NCI-H2227 treated with DMSO at 0.1 percent for 48 hours (cell line): ENCODE results near the gene GNA15.

ENCODE experiments used
- DNase-seq: peaks from one replicate; lab custom pipeline; 2025; lab: John Stamatoyannopoulos, UW

Gene GNA15

DNA sequence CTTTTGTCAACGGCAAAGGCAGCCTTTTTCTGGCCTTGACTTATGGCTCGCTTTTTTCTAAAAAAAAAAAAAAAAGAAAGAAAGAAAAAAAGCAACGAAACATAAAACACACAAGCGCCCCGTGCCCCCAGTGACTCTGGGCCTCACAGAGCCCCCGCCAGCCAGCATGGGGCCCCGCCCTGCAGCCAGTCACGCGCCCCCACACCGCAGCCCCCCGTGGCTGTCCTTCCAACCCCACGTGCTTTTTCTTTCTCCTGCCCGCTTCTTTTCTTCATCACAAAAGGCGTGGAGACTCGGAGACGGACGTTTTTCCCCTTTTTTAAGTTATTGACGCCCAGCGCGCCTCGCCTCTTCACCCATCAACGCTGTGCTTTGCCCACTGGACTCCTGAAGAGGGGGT lies 14.4 kb upstream of the GNA15 start:
- DNase-seq = no peak

DNA sequence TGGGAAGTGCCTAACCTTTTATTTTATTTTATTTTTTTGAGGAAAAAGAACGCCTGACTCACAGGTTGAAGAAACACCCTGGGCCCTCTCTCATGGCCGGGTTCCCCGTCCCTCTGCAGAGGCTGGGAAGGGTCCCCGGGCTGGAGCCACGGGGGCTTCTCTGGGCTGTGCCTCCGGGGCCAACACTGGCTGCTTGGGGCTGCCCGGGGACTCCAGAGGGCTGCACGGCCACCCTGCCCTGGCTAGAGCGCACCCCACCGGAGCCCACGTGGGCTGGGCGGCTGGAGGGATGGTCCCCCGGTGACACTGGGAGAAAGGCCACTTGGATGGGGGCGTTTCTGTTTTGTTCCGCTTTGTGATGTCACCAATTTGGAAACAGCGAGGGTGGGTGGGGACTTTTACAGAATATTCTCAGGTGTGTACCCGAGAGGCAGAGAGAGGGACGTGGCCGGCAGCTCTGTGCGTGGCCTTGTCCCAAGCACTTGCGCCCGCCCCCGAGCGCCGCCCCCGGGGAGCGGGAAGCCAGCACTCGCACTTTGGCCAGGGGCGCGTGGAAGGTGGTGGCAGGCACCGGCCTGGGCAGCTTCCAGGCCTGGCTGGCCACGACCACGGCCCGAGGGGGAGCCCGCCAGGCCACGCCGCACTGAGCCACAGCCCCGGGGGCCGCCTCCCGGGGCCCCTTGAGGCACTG lies 13.9 kb upstream of the GNA15 start:
- no peak for DNase-seq

DNA sequence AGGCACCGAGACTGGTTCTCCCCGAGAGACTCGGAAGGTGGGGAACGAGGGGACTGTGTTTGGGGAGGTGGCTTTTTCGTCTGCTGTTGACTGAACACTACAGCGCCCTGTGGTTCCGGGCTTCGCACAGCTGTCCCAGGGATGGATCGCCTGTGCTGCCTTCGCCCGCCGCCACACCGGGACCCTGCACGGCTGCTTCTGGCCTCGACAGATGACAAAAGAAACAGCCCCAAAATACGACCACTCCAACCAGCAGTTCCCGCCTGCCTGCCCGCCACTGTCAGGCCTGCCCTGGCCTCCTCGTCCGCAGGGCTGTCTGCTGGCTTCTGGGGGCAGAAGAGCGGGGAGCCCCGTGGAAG lies 13.3 kb upstream of the GNA15 start:
- DNase-seq = no peak

DNA sequence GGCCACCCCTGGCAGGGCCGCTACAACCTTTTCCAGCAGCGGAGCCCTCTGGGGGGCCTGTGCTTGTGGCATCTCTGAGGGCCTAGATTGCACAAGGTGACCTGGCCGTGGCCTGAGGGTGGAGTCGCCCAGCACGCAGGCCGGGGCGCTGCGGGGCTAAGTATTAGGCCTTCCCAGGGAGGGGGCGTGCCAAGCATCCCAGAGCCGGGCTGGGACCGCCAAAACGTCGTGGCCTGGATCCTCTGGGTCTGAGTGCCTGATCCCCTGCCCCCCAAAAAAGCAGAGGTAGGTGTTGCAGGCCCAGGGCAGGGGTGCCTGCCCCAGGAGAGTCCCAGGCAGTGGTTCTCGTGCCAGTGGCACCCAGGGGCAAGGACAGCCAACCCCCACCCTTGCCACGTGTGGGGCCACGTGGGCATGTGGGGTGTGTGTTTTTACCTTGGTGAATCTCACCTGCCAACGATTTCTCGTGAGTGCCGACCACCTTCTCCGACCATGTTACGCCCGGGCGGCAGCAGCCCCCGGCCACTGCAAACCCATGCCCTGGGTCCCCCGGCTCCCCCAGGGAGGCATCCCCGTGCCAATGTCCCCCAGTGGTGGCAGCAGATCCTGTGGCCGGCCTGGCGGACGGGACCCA lies 12.6 kb upstream of the GNA15 start:
- DNase-seq = no peak

DNA sequence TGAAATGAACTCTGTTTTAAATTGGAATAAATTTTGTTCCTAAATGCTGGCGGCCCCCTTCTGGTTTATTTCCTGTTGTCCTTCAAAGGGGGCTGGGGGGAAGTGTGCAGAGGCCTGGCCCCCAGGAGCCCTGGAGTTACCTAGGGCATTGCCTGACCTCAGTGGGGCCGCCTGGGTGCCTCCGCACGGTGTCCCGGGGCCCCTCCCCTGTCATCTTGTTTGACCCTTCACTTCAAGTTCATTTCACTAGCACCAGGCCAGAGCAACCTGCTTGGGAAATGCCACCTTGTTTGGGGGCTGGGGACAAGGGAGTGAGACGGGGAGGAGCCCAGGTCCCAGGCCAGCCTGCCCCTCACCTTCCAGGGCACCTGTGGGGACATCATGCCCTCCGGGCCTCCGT lies 11.9 kb upstream of the GNA15 start:
- DNase-seq = no peak

DNA sequence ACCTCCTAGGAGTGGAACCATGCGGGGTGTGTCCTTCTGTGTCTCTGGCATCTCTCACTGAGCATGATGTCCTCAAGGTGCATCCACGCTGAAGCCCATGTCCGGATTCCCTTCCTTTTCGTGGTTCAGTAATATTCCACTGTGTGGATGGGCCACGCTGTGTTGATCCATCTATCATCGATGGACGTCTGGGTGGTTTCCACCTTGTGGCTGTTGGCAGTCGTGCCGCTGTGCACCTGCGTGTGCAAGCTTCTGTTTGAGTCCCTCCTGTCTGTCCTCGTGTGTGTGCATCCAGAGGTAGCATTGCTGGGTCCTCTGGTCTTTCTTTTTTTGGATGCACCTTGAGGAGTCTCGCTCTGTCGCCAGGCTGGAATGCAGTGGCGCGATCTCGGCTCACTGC lies 11.2 kb upstream of the GNA15 start:
- no peak for DNase-seq

DNA sequence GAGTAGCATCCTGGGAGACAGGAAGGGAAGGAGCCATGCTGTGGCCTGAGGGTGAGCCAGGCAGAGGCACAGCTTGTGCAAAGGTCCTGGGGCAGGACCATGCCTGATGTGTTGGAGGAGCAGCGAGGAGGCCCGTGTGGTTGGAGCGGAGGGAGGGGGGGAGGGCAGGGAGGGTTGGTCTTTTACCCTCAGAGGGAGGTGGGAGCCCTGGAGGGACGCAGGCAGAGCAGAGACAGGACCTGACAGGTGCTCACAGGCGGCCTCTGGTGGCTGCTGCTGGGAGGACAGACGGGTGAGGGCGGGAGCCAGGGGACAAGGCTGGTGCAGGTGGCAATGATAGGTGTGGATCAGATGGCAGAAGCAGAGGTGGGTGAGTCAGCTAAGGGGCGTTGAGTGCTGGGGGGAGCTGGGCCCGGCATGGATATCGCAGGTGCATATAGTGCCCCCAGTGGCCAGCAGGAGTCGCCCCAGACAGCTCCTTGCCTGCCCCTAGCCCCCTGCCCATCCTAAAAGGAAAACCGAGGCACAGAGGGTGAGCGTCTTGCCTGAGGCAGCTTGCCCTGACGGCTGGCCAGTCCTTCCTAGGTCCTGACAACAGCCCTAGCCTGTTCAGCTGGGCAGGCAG lies 9.8 kb upstream of the GNA15 start:
- no peak for DNase-seq

DNA sequence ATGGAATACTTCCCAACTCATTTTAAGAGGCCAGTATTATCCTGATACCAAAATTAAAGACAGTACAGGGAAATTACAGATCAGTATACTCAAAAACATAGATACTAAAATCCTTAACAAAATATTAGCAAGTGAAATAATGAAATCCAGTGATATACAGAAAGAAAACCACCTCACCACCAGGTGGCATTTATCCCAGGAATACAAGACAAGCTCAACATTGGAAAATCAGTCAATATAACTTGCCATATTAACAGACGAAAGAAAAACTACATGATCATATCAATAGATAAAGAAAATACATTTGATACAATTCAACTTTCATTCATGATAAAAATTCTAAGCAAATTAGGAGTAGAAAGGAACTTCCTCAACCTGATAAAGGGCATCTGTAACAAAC lies 6.7 kb upstream of the GNA15 start:
- no peak for DNase-seq

DNA sequence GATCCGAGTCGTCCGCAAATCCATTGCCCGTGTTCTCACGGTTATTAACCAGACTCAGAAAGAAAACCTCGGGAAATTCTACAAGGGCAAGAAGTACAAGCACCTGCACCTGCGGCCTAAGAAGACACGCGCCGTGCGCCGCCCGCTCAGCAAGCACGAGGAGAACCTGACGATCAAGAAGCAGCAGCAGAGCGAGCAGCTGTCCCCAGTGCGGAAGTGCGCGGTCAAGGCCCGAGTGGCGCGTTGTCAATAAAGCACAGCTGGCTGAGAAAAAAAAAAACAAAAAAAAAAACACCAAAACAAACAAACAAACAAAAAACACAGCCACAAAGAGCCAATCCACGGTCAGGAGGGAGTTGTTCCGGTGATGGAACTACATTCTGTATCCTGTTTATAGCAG lies 4.7 kb upstream of the GNA15 start:
- DNase-seq = no peak

DNA sequence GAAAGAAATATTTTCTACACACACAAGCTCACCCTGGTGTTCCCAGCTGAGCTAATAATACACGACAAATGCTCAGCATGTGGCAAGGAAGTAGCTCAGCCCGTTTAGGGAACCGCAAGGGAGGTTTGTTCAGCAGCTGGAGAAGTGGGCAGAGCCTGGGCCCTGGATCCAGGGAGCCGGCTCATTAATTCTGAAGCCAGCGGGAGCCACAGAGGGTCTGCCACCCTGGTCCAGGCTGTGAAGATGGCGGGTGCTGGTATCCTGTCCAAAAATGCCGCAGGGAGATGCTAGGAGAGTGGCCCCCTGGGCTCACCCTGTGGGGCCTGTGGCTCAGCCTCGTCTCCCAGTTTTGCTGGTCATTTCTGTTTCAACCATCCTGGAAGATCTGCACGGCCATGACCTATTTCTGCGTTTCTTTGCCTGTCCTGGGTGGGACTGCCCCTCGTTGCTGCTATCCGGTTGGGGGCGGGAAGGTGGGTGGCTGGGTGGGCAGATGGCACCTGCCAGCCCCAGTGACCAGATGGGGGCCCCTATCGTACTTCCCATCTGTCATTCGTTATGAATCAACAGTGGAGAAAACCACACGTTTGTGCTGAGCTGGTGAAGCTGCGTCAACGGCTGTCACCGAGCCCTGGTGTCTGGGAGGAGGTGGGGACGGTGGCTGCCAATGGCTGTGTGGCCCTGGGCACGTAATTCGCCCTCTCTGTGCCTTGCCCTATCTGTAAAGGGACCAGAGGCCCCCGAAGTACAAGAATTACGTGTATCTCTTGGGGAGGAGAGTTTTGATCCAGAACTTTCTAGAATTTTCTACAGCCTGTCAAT lies 2.7 kb upstream of the GNA15 start:
- DNase-seq = no peak

DNA sequence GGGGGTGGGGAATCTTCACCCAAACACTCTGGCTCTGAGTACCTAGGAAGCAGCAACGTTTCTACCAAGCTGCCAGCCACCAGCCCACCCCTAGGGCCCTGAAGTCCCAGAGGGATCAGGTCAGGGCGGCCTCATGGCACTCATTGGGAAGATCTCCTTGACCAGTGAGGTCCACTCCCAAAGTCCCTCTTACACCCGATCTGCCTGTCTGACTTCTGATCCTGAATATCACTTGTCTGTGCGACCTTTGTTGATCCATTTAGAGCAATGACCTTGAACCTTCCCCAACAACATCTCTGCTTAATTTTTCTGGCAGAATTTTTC lies 2.1 kb upstream of the GNA15 start:
- DNase-seq = no peak

DNA sequence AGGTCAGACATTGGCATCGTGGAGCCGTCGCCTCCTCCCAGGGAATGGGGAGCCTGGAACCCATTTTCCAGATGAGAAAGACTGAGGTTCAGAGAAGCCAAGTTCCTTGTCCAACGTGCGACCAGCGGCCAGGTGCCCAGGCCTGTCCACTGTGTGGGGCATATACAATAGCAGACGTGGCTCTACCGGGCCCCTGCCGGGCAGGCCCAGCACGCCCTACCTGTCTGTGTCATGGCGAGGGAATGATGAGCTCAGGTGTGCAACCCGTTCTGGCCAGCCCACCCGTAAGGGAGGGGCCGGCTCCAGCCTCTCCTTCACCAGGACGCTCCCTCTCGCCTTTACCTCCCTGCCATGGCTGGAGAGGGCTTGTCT lies 837 bp downstream of the GNA15 start:
- no peak for DNase-seq

DNA sequence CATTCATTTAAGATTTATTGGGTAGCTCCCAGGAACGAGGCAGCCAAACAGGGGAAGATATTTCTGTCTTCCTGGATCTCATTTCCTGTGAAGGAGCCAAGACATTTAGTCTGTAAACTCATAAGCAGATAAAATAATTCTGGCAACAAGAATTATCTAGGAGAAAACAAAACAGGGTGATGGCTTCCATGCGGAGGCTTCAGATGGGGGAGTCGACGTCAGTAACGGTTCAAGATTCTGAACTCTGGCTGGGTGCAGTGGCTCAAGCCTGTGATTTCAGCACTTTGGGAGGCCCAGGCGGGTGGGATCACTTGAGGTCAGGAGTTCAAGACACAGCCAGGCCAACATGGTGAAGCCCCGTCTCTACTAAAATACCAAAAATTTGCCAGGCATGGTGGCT lies 1.3 kb downstream of the GNA15 start:
- no peak for DNase-seq

DNA sequence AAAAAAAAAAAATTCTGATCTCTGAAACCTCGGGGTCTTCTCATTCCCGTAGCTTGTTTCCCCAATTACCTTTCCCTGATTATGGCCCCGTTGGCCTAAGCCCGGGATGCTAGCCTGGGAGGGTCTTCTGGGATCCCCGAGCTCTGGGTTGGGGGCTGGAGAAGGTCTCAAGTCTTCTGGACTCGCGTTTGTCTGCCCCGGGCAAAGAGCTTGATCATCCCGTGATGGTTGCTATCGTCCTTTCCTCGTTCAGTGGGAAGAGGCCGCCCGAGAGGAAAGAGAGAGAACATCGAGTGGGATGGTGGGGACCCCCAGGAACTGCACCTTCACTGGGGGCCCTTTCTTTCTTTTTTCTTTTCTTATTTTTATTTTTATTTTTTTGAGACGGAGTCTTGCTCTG lies 2.4 kb downstream of the GNA15 start:
- no peak for DNase-seq

DNA sequence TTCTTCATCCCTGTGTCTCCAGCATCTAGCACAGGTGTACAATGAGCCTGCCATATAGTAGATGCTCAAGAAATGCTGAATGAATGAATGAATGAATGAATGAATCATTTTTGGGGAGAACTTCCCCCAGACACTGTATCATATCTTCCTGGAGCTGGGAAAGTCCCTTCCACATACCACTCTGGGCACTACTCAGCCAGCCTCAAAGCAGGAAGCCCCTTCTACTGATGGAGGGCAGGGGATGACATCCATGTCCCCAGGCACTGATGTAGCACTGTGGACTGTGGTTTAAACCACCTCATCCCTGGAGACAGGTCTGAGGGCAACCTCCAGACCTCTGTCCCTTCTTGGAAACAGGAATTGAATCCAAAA lies 4.8 kb downstream of the GNA15 start:
- DNase-seq = no peak

DNA sequence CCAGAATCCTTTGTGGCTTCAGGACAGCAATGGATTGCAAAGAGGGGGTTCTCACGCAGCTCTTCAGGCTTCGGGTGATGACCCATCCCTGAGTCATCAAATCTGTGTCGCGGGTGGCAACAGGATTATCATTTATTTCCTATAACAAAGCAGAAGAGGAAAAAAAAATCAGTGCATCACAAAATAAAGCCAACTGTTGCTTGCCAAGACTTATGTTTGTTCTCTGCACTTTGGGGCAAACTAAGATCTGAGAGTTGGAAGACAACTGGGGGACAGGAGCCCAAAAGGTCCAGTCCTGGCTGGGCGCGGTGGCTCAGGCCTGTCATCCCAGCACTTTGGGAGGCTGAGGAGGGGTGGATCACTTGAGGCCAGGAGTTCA lies 6.4 kb downstream of the GNA15 start:
- DNase-seq = no peak

DNA sequence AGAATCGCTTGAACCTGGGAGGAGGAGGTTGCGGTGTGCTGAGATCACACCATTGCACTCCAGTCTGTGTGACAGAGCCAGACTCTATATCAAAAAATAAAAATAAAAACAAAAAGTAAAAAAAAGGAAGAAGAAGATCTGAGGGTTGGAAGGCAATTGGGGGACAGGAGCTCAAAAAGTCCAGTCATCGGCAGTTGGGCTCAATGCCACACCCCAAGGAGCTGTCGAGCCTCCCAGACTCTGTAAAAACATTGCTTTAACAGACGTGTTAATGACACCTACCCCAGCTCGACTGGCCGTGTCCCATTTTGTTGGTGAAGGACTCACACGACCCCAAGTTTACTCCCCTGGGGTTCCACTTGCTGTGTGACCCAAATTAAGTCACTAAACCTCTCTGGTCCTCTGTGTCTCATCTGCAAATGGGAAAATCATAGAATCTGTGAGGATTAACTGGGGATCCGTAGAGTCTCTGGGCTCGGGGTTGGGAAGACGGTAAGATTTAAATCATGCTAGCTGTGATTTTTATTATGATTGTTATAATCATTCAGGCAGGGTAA lies 7.0 kb downstream of the GNA15 start:
- no peak for DNase-seq

DNA sequence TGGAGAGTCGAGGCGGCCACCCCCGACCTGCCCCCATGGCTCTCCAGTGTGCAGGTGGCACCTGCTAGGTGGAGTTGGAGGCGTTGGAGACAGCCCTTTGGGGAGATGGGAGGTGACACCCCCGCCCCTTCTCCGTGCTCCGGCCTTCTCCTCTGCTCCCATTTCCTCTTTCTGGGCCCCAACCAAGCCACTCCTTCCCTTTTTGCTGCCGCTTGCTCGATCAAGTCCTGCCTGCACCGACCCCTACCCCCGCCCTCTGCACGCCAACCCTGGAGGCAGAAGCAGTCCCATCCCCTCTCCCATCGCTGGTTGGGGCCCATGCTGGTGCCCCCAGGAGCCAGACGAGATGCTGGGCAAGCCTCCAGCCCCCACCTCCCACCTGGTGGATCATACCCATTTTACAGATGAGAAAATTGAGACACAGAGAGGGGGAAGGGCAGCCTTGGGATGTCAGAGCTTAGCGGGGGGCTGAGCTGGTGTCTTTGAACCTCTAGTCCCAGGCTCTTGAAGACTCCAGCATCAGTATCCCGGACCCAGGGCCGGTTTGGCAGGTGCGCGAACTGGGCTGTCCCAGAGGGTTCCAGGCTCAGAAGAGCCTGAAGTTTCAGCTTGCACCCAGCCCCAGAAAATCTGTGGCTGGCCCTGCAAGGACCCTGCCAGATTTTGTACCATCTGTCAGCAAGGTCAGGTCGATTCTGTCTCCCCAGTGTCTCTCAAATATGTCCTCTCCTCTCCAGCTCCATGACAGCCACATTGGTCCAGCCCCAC lies 10.3 kb downstream of the GNA15 start:
- DNase-seq = no peak

DNA sequence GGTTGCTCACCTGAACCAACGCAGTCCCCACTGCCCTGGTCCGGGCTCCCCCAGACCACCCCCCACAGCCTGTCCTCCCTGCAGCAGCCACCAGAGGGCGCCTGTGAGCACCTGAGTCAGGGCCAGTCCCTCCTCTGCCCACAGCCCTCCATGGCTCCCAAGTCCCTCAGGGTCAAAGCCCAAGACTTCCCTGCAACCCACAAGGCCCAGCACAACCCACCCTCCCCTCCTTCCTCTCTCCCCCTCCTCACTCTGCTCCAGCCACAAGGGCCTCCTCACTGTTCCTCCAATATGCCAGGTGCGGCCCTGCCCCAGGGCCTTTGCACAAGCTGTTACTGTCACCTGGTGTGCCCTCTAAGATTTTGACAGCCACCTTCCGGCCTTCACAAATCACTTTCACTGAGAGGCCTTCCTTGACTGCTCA lies 10.9 kb downstream of the GNA15 start:
- DNase-seq = no peak

DNA sequence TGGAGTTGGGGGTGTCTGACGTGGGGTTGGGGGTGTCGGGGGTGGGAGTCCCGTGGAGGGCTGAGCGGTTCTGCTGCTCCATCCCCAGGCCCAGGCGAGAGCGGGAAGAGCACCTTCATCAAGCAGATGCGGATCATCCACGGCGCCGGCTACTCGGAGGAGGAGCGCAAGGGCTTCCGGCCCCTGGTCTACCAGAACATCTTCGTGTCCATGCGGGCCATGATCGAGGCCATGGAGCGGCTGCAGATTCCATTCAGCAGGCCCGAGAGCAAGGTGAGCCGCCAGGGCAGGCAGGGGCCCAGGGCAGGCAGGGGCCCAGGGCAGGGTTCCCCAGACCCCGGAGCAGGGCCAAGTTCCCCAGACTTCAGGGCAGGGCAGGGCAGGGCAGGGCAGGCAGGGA lies 12.7 kb downstream of the GNA15 start:
- no peak for DNase-seq

DNA sequence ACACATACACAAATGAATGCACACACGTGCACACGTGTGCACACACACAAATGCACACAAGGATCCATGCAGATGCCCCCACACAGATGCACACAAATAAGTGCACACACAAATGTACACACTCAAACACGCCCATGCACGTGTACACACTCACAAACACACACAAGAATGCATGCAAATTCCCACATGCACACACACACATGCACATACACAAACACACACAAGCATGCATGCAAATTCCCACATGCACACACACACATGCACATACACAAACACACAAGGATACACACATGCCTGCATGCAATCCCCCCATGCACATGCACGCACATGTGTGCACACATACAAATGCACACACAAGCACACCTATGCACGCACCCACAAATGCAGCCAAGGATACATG lies 13.3 kb downstream of the GNA15 start:
- no peak for DNase-seq
